ENCODE data around the gene ZSCAN18. TPM values are rescaled to one million over a fixed set of nuclear protein-coding genes. Genes with fewer than 3 reads are reported as not detected.

The ZSCAN18 gene
- total RNA-seq, 4 donors from 2014 or later: 20.8 to 75.1 (median 47.7) TPM

- no peak for TF ChIP-seq POLR2A (IDR thresholded peaks at IDR 0.05)
- TF ChIP-seq CTCF (IDR thresholded peaks at IDR 0.05): no peak
- Histone ChIP-seq H3K4me3 (no peak overlapping the region), H3K4me1 (no peaks in the 10 kb centered on the region), H3K36me3 (no peaks in the 10 kb centered on the region), H3K27ac (no peak overlapping the region), H3K9me3 (peaks cover 0 to 30% (median 11%) of the 10 kb centered on the region in 4 donors), H3K27me3 (no peaks in the 10 kb centered on the region)
- DNase-seq: no peak
These were observed 41.2 kb downstream of the ZSCAN18 start for GRCh38 chr19:58056861-58057260.

GRCh38 chr19:58056261-58056660 is 41.8 kb downstream of the ZSCAN18 start:
- Histone ChIP-seq H3K27me3 (no peaks in the 10 kb centered on the region), H3K27ac (no peak overlapping the region), H3K4me1 (no peaks in the 10 kb centered on the region), H3K4me3 (no peak overlapping the region), H3K9me3 (peaks cover 0 to 36% (median 11%) of the 10 kb centered on the region in 4 donors), H3K36me3 (no peaks in the 10 kb centered on the region)
- no peak for TF ChIP-seq POLR2A (IDR thresholded peaks at IDR 0.05)
- no peak for DNase-seq

GRCh38 chr19:58054901-58055874 is 42.8 kb downstream of the ZSCAN18 start:
- Histone ChIP-seq H3K27me3 (no peaks in the 10 kb centered on the region), H3K9me3 (peaks cover 0 to 44% (median 10%) of the 10 kb centered on the region in 4 donors), H3K4me1 (no peaks in the 10 kb centered on the region), H3K36me3 (no peaks in the 10 kb centered on the region), H3K27ac (peak overlapping the region in 2 of 4 donors; percentile 44 to 61), H3K4me3 (peak overlapping the region in 2 of 4 donors; percentile 25 to 38)
- no peak for TF ChIP-seq CTCF (IDR thresholded peaks at IDR 0.05)
- TF ChIP-seq POLR2A (IDR thresholded peaks at IDR 0.05): no peak
- DNase-seq: no peak

GRCh38 chr19:58053480-58054156 is 44.4 kb downstream of the ZSCAN18 start:
- Histone ChIP-seq H3K9me3 (peaks cover 0 to 36% (median 7%) of the 10 kb centered on the region in 4 donors), H3K4me3 (no peak overlapping the region), H3K36me3 (no peaks in the 10 kb centered on the region), H3K27me3 (no peaks in the 10 kb centered on the region), H3K4me1 (no peaks in the 10 kb centered on the region), H3K27ac (no peak overlapping the region)
- TF ChIP-seq POLR2A (IDR thresholded peaks at IDR 0.05): no peak
- no peak for TF ChIP-seq CTCF (IDR thresholded peaks at IDR 0.05)
- no peak for DNase-seq

GRCh38 chr19:58052256-58052655 is 45.8 kb downstream of the ZSCAN18 start:
- DNase-seq: no peak
- TF ChIP-seq POLR2A (IDR thresholded peaks at IDR 0.05) (no peak), CTCF (IDR thresholded peaks at IDR 0.05) (no peak)
- no peaks in the 10 kb centered on the region for H3K36me3 ChIP-seq
- no peaks in the 10 kb centered on the region for H3K4me1 ChIP-seq
- no peak overlapping the region for H3K4me3 ChIP-seq
- H3K27me3 ChIP-seq: no peaks in the 10 kb centered on the region
- H3K27ac ChIP-seq: no peak overlapping the region
- H3K9me3 ChIP-seq: peaks cover 0 to 40% (median 10%) of the 10 kb centered on the region in 4 donors

- no peaks in the 10 kb centered on the region for H3K4me1 ChIP-seq
- TF ChIP-seq POLR2A (IDR thresholded peaks at IDR 0.05): no peak
- TF ChIP-seq CTCF (IDR thresholded peaks at IDR 0.05): no peak
- no peaks in the 10 kb centered on the region for H3K36me3 ChIP-seq
- peaks cover 0 to 59% (median 20%) of the 10 kb centered on the region in 4 donors for H3K9me3 ChIP-seq
- no peak overlapping the region for H3K4me3 ChIP-seq
- H3K27ac ChIP-seq: no peak overlapping the region
- no peaks in the 10 kb centered on the region for H3K27me3 ChIP-seq
- no peak for DNase-seq
These were observed 50.4 kb downstream of the ZSCAN18 start for GRCh38 chr19:58047672-58048071.

Data from Peyer's patch (tissue), 4 donors.